ENCODE measurements around the gene CTSA.

GRCh38 chr20:45845452-45845851, 45.7 kb upstream of the CTSA start:
- TF ChIP-seq CTCF (IDR thresholded peaks at IDR 0.05), result no peak
- TF ChIP-seq POLR2A (IDR thresholded peaks at IDR 0.05), result no peak
- no peak for TF ChIP-seq EP300 (IDR thresholded peaks at IDR 0.05)

All from upper lobe of left lung (tissue), 4 donors.